Fibroblast of lung (primary cell): Measurements from ENCODE around the gene C4orf50.

Source experiments
- CTCF ChIP-seq, 2 donors: IDR thresholded peaks in 1 of 2; conservative IDR thresholded peaks in 1 of 2; 1 replicate in 1 of 2; 2 replicates in 1 of 2; pipeline ENCODE4 v1.5.1; 2011 to 2012; ENCODE audit warnings: low read length in 2 of 2, control low read depth in 1 of 2, inconsistent platforms in 1 of 2, low read depth in 1 of 2, mild to moderate bottlenecking in 1 of 2
- EZH2 ChIP-seq: IDR thresholded peaks from 2 replicates; pipeline ENCODE4 v1.5.1; 2012; ENCODE audit warnings: low read length, control low read depth, mild to moderate bottlenecking; ENCODE audit errors: missing control alignments

- TF ChIP-seq CTCF (conservative IDR thresholded peaks at IDR 0.05 in 1 of 2, IDR thresholded peaks at IDR 0.05 in 1 of 2; ENCODE audit: low read depth in 1 of 2, low read length in 2 of 2) (no peak), EZH2 (no peak)
Observed at GRCh38 chr4:5882947-5883346, 135.3 kb downstream of the C4orf50 start.
